ENCODE results near the gene ADCY5. TPM values are rescaled to one million over a fixed set of nuclear protein-coding genes. Genes with fewer than 3 reads are reported as not detected.

ADCY5 gene
- total RNA-seq, 2 donors from 2014 or later, result 41.1 to 42.6 TPM

DNA sequence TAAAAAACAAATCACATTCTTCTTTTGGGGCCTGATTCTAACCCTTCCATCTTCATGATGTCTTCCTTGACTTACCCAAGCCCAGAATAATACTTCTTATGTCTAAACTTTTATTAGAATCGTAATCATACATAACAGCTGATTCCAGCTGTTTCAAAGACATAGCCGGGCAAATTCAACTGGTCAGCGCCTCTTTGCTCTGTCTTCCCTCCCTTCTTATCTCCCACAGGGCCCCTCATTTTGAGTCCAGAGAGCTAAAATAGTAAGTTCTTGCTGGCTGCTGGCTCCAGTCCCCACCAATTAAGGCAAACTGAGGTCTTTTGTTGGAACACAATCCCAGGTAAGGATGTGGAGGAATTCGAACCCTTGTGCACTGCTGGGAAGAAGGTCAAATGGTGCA, 108.6 kb downstream of the ADCY5 start:
- intact Hi-C loops (cut with DNase I), result loop anchor here in 1 of 2 donors (5.0 kb wide), 1 partner anchor 147 kb away; no protein-coding TSS in a partner anchor
- peak; percentile 29 for DNase-seq (ENCODE audit: low spot score)

DNA sequence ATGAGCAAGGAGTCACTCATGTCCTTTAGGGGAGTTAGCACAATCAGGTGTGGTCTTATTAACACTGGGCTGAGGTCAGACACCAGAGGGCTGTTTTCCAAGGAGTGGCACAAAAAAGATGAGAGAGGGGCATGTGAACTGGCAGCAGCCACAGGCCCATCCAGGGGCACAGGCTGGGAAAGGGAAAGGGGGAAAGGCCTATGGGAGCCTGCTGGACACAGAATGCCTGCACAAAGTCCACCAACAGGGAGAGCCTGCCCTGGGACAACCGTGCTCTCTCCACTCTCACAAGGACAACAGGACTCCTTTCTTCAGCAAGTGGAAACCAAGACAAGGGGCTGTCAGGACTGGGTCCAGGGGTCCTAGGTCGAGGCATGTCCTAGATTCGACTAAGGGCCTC, 109.6 kb downstream of the ADCY5 start:
- peak; percentile 54 for DNase-seq (ENCODE audit: low spot score)
- intact Hi-C loops (cut with DNase I), result loop anchor here in 1 of 2 donors (10.0 kb wide), 1 partner anchor 105 kb away; the partner anchor contains the start of gene ADCY5

DNA sequence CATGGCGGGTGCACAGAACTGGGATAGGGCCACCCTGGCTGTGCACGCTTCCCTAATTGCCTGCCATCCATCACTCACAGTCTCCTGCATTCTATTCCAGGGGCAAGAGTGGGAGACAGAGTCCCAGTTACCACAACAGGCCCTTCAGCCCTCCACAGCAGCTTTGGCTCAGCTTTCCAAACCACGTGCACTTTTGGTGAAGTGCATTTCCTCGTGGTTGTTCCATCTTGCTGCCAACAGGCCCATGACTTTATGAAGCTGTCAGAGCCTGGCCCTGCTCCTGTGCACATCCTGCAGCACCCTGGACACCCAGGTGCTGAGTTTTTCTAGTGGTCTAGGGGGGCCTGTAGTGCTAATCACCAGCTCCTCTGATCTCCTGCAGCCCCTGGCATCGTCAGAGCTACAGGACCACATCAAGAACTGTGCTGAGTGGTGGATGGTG, 110.2 kb downstream of the ADCY5 start:
- DNase-seq (ENCODE audit: low spot score), result peak; percentile 17

DNA sequence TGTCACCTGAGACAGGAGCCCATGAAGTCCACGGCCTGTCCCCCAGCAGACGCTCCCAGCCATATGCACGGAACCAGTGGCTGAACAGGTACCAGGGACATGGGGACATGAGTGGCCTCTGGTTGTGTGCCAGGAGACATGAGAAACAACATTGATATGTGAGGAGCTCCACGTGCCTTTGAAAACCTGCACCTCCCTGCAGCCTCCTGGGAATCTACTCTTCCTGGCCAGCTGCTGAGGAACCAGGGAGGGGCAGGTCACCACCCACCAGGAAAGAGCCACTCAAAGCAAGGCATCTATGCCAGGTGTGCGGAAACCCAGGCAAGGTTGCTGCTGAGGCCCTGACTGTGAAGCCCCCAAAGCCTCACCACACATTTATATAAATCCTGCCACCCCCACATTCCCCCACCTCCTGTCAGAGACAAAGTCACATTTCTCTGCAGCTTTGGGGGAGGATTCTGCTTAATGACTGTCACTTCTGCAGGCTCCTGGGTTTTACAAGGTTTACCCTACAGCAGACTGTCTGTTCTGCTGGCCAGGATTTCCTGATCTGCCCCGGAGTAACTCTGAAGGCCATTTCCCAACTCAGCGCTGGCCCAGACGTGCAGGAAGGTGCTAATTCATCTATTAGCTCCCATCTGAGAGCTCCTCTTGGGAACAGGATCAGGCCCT, 110.8 kb downstream of the ADCY5 start:
- peak; percentile 71 for DNase-seq (ENCODE audit: low spot score)
- intact Hi-C loops (cut with DNase I), result loop anchor here in 1 of 2 donors (10.0 kb wide), 1 partner anchor 107 kb away; the partner anchor contains the start of gene ADCY5

More for the DNA sequence above, 110.2 kb downstream of the ADCY5 start:
- intact Hi-C loops (cut with DNase I), result loop anchor here in 1 of 2 donors (10.0 kb wide), 1 partner anchor 106 kb away; the partner anchor contains the start of gene ADCY5

DNA sequence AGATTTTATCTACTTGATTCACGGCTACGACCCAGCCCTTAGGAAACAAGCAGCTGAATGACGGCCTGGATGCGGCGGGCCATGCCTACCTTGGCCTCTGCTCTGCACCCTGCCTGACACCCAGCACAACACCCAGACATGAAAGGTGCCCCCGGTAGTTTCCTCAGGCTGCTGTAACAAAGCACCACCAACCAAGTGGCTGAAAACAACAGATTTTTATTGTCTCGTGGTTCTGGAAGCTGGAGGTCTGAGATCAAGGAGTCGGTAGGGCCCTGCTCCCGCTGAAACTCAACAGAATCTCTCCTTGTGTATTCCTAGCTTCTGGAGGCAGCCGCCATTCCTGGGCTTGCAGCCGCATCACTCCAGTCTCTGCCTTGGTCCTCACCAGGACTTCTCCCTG, 111.7 kb downstream of the ADCY5 start:
- intact Hi-C loops (cut with DNase I), result loop anchor here in 1 of 2 donors (10.0 kb wide), 1 partner anchor 108 kb away; the partner anchor contains the start of gene ADCY5
- peak; percentile 58 for DNase-seq (ENCODE audit: low spot score)

DNA sequence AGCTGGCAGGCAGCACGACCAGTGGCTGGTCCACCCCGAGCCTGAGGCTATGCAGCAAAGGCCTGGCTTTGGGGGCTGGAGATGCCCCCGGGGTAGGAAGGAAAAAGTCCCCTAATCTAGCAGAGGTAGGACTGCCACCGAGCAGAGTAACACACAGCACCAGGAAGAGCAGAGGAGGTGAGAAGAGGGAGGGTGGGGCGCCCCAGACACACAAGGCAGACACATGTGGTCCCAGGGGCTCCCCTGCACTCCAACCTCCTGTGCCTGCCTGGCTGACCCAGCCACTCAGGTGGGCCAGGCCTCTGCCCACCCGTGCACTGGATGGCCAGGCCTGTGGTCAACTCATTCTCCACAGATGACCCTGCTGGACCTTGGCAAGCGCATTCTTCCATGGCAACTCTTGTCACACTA, 112.4 kb downstream of the ADCY5 start:
- intact Hi-C loops (cut with DNase I), result loop anchor here in 1 of 2 donors (10.0 kb wide), 1 partner anchor 108 kb away; the partner anchor contains the start of gene ADCY5
- DNase-seq (ENCODE audit: low spot score), result peak; percentile 70

DNA sequence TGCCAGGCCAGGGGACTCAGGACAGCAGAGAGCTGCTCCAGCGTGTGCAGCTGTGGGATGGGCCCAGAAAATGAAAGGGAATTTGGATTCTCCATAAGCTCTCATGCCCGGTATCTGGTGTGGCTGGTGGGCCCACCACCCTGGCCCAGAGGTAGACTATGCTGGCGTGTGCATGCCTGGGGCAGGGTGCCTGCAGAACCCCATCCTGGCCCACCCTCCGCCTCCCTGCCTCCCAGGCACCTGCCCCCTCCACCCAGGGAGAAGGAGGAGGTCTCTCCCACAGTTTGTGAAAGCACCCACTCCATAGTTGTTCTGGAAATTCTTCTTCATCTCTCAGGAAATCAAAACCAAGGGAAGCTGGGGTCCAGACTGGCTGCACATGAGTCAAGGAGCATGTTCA, 112.9 kb downstream of the ADCY5 start:
- intact Hi-C loops (cut with DNase I), result loop anchor here in 1 of 2 donors (10.0 kb wide), 1 partner anchor 109 kb away; the partner anchor contains the start of gene ADCY5
- DNase-seq (ENCODE audit: low spot score), result peak; percentile 62

DNA sequence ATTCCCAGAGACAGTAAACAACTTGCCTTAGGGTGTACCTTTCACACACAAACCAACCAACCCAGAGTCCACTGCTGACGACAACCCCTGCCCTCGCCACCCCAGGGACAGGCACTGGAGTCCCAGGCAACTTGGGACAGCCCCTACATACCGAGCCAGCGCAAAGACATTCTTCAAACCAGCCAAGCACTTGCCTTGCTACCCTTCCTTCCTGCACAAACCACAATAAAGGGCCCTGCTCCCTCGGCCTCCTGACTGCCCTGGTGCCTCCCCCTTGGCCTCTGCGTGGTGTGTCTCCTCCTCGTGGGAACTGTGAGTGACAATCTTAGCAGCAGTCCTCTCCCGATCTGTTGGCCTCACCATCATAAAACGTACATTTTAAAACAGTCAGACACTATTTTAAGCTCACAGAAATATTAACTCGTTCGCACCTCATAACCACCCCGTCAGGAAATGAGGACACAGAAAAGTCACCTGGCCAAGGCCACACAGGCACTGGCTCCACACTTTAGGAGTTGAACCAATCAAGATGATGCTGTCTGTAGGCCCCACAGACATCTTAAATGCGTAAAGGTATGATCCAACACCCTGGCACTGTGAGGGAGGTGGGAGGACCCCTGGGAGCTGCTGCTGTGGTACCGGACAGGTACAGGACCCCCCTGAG, 113.8 kb downstream of the ADCY5 start:
- intact Hi-C loops (cut with DNase I), result loop anchor here in 1 of 2 donors (10.0 kb wide), 1 partner anchor 110 kb away; the partner anchor contains the start of gene ADCY5
- peak; percentile 46 for DNase-seq (ENCODE audit: low spot score)

DNA sequence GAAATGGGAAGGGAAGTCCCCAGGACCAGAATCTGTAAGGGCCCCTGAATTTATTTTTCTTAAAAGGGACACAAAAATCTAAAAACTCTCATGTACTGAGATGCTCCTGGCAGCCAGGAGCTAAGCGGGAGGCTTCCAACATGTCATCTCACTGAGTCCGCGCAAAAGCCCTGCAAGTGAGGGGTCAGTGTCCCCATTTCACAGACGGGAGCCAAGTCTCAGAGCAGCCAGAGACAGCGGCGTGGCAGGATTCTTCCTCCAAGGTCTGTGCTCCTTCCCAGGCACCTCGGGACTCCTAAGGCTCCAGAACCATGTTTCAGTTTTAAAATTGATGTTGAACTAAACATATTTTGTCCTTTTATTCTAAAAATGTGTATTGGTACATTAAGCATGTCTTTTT, 114.8 kb downstream of the ADCY5 start:
- intact Hi-C loops (cut with DNase I), result loop anchor here (5.0 to 10.0 kb wide), 2 partner anchors 111 to 113 kb away; partner anchors contain the start of gene ADCY5 (in 2 of the 2)
- peak; percentile 29 for DNase-seq (ENCODE audit: low spot score)

DNA sequence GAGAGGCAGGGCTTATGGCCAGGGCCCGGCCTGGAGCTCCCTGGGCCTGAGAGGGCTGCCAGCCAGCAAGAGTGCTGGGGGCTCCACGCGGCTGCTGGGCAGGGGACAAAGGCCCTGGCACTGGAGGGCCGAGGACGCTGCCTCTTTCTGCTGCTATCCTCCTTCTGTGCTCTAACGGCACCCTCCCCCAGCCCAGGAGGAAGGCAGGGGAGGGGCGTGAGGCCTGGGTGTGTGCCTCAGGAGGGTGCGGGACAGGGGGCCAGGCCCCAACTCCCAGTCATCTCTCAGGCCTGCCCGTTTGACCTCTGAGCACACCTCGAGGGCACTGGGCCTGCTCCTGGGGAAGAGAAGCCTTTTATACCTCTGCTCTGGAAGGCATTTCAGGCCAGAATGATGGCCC, 115.5 kb downstream of the ADCY5 start:
- intact Hi-C loops (cut with DNase I), result loop anchor here (5.0 to 10.0 kb wide), 2 partner anchors 111 to 114 kb away; partner anchors contain the start of gene ADCY5 (in 2 of the 2)
- peak; percentile 72 for DNase-seq (ENCODE audit: low spot score)

DNA sequence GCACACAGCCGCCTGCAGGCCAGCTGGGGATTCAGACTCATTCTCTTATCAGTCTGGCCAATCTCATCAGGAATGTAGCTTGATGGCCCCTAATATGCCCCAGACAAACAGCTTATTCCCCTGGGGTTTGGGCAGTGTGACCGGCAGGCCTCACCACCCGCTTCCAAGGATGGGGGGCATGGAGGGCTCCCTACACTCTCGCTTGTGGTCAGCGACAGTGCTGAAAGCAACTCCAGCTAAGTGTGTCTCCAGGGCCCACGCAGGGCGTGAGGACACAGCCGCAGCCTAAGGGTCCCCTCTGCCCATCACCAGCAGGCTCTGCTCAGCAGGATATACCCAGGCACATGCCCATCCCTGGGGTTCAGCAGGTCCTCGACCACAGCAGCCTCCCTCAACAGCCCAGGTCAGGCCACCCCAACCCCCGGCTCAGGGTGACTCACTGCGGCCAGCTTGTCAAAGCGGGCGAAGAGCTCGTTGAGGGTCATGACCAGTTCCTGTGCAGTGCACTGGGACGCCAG, 116.7 kb downstream of the ADCY5 start:
- peak; percentile 72 for DNase-seq (ENCODE audit: low spot score)
- intact Hi-C loops (cut with DNase I), result loop anchor here (5.0 to 10.0 kb wide), 2 partner anchors 113 to 115 kb away; partner anchors contain the start of gene ADCY5 (in 2 of the 2)

DNA sequence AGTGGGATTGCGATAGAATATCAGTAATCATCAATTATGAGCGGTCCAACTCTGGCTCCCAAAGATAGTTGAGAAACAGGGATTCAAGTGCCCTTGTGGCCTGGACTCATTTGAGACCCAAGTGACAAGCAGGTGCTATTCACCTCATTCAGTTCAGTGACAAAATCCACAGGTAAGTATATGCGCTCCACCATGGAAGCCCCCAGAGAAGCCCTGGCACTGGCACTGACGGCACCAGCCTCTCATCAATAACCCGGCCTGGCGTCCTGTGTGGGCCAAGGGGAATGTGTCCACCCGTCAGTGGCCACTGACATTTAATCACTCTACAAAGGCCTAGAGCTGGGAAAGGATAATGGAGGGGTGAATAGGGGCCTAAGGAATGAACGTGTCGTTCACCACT, 117.2 kb downstream of the ADCY5 start:
- intact Hi-C loops (cut with DNase I), result loop anchor here (5.0 to 10.0 kb wide), 2 partner anchors 113 to 116 kb away; partner anchors contain the start of gene ADCY5 (in 2 of the 2)
- DNase-seq (ENCODE audit: low spot score), result peak; percentile 63

DNA sequence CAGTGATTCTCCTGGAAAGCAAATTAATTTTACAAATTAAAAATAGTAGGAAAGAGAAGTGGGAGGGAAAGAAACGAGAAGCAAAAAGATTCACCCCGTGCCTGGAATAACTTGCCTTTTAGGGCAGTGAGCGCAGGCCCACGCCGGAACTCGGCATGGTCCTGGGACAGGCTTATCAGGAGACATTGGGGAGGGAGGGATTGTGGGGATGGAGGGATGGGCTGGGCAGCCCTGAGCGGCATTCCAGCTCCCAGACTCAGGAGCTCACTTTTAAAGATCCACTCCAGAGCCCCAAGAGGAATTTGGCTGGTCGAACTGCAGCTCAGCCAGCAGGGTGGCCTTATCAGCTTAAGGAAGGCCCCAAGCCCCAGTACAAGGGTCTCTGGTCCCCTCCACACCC, 117.9 kb downstream of the ADCY5 start:
- intact Hi-C loops (cut with DNase I), result loop anchor here (5.0 to 10.0 kb wide), 2 partner anchors 114 to 116 kb away; partner anchors contain the start of gene ADCY5 (in 2 of the 2)
- DNase-seq (ENCODE audit: low spot score), result peak; percentile 78

DNA sequence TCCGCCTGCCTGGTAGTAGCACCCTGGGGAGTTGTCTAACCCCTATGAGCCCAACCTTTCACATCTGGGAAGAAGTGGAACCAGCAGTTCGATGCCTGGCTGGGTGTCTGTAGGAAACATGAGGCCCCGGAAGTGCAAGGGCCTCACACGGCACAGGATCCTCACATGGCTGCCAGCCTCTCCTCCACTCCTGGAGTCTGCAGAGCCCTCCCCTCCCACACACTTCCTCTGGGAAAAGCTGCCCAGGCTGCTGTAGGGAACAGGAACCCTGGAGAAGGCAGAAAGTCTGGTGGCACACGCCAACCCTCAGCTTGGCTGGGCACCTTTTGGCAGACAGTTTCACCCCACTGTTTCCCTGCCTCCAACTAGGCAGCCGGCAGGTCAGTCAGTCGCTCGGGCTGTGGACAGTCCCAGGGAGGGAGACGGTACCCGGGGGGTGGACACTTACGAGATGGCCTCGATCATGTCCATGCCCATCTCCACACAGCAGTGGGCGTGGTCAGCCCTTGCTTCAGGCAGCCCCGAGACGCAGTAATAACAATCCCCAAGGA, 118.4 kb downstream of the ADCY5 start:
- intact Hi-C loops (cut with DNase I), result loop anchor here (5.0 to 10.0 kb wide), 2 partner anchors 114 to 117 kb away; partner anchors contain the start of gene ADCY5 (in 2 of the 2)

DNA sequence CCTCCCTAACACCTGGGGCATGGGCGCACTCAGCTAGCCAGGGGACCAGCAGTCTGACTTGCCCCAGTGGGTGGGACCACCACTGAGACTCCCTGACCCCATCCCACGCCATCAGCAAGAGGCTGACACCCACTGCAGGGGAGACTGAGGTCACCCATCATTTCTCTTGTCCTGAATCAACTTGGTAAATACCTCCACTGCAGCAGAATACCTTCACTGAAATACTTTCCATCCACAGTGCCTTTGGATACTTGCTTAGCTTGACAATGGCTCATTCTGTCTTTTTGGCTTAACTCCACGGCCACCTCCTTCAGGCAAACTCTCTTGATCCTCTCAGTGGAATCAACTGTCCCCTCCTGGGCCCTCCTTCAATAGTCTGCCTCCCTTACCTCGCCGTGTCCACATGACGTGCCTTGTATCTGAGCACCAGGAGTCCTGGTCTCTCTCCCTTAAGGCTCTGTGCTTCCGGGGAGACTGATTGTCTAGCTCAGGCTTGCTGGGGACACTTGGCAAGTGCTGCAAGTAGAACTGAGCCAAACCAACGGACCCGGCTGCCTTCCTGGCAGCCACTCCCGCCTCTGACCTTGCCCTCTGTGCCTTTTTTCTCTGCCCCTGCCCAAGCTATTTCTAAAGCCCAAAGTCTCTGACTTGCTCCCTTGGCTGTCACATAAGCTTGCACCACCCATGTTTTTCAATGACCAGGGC, 119.1 kb downstream of the ADCY5 start:
- DNase-seq (ENCODE audit: low spot score), result no peak
- intact Hi-C loops (cut with DNase I), result loop anchor here (2.0 to 10.0 kb wide), 5 partner anchors 115 to 225 kb away; partner anchors contain the start of gene ADCY5 (in 2 of the 2)

More for the DNA sequence above, 118.4 kb downstream of the ADCY5 start:
- DNase-seq (ENCODE audit: low spot score), result peak; percentile 79

DNA sequence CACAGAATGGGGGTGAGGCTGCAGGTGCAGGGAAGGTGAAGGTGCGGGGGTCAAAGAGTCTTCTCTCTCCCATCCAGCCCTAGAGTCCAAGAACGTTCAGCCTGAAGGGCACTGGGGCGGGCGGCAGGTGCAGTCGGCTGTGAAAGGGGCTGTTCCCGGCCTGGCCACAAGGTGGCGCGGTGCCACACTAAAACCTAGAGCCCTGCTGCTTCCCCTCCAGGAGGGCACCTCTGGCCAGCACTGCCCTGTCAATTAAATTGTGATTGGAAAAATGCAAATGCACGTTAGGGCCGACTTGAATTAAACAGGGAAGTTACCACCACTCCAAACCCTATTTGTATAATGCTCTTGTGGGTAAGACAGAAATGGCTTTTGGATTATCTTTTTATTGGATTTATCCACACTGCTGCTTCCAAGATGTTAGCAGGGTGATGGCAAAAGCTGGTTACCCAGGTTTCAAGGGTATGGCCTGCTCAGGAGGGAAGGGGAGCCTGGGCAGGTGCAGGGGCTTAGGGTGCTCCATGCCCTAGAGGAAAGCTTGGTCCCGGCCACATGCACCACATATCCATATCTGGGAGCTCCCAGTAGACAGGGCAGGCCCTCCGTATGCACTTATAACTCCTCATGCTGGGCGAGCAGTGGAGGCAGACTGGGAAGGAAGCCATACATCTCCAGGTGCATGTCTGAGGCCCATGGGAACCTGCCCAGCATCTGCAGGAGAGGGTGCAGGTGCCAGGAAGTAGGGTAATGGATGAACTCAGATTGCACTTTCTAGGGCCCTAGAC, 119.8 kb downstream of the ADCY5 start:
- DNase-seq (ENCODE audit: low spot score), result peak; percentile 93
- intact Hi-C loops (cut with DNase I), result loop anchor here (2.0 to 10.0 kb wide), 3 partner anchors 158 to 226 kb away; no protein-coding TSS in a partner anchor

Measured in posterior vena cava (tissue), 2 donors.